Measurements from ENCODE around the gene ATOX1.

Gene ATOX1

GRCh38 chr5:151758430-151759241, at the start of gene ATOX1:
Gene ATOX1 (minus strand): TSS chr5:151758631. CDS start chr5:151758551, 80 bp downstream.
- no peak for TF ChIP-seq CTCF (IDR thresholded peaks at IDR 0.05; ENCODE audit: insufficient read depth, low read depth, low read length, missing control alignments)
- peak; percentile 94 for DNase-seq (ENCODE audit: low read depth)
- H3K4me3 ChIP-seq (ENCODE audit: low read depth, low read length): peak within 1 kb of the TSS; percentile 70

GRCh38 chr5:151805414-151806223, 47.2 kb upstream of the ATOX1 start:
- no peak for DNase-seq (ENCODE audit: low read depth)
- no peak overlapping the region for H3K4me3 ChIP-seq (ENCODE audit: low read depth, low read length)
- TF ChIP-seq CTCF (IDR thresholded peaks at IDR 0.05; ENCODE audit: insufficient read depth, low read depth, low read length, missing control alignments): no peak

GRCh38 chr5:151800532-151800931, 42.1 kb upstream of the ATOX1 start:
- DNase-seq (ENCODE audit: low read depth): no peak
- TF ChIP-seq CTCF (IDR thresholded peaks at IDR 0.05; ENCODE audit: insufficient read depth, low read depth, low read length, missing control alignments): no peak
- no peak overlapping the region for H3K4me3 ChIP-seq (ENCODE audit: low read depth, low read length)

- H3K4me3 ChIP-seq (ENCODE audit: low read depth, low read length): no peak overlapping the region
- no peak for DNase-seq (ENCODE audit: low read depth)
- no peak for TF ChIP-seq CTCF (IDR thresholded peaks at IDR 0.05; ENCODE audit: insufficient read depth, low read depth, low read length, missing control alignments)
Measured at GRCh38 chr5:151799407-151799806, 41.0 kb upstream of the ATOX1 start.

- no peak for TF ChIP-seq CTCF (IDR thresholded peaks at IDR 0.05; ENCODE audit: insufficient read depth, low read depth, low read length, missing control alignments)
- H3K4me3 ChIP-seq (ENCODE audit: low read depth, low read length): no peak overlapping the region
- DNase-seq (ENCODE audit: low read depth): no peak
Measured at GRCh38 chr5:151798674-151799073, 40.2 kb upstream of the ATOX1 start.

- no peak for DNase-seq (ENCODE audit: low read depth)
- no peak overlapping the region for H3K4me3 ChIP-seq (ENCODE audit: low read depth, low read length)
- no peak for TF ChIP-seq CTCF (IDR thresholded peaks at IDR 0.05; ENCODE audit: insufficient read depth, low read depth, low read length, missing control alignments)
Measured at GRCh38 chr5:151795426-151795825, 37.0 kb upstream of the ATOX1 start.

Measured in GM12865 (cell line).